SK-N-SH (cell line): ENCODE data around the gene ATG2B. TPM values are rescaled to one million over a fixed set of nuclear protein-coding genes. Genes with fewer than 3 reads are reported as not detected.

Experiments
- CTCF ChIA-PET: fragments of 300-600, 350-600 bp; formaldehyde crosslinking; extraction: SDS; loops from one replicate; lab custom pipeline; 2021; lab: Yijun Ruan, JAX
- POLR2A ChIA-PET: fragments of 350-600 bp; sonication (Branson Sonifier 250); formaldehyde crosslinking; extraction: SDS; loops from one replicate; lab custom pipeline; 2020; ENCODE audit warnings: antibody characterized with exemption, inconsistent platforms; lab: Yijun Ruan, JAX
- DNase-seq: peaks from one replicate; pipeline ENCODE4 v3.0.0; 2012
- H2AFZ ChIP-seq: fragments of 200-600 bp; sonication (generic); 2 replicates; pipeline ENCODE4 v1.8.1; 2016; ENCODE audit warnings: antibody characterized with exemption, mild to moderate bottlenecking, low read depth
- H3F3A ChIP-seq: fragments of 200-600 bp; sonication (generic); replicated peaks from 2 replicates; pipeline ENCODE3; 2016; ENCODE audit warnings: antibody characterized with exemption, mild to moderate bottlenecking; ENCODE audit not compliant: insufficient read depth
- H3K27ac ChIP-seq, 2 experiments: fragments of 200-500 bp in 1 of 2; fragments of 200-600 bp in 1 of 2; sonication (Bioruptor generic) in 1 of 2; sonication (generic), shearing (Covaris generic) in 1 of 2; 2 replicates each; pipeline versions ENCODE4 v1.5.1 to v1.6.1; 2014 to 2016; ENCODE audit warnings: low read depth in 2 of 2, inconsistent platforms in 1 of 2, low read length in 1 of 2, mild to moderate bottlenecking in 1 of 2, mixed read lengths in 1 of 2
- H3K27me3 ChIP-seq: fragments of 200-600 bp; sonication (generic), shearing (Covaris generic); 2 replicates; pipeline ENCODE4 v1.6.1; 2016; ENCODE audit warnings: mixed run types; ENCODE audit not compliant: insufficient read depth
- H3K36me3 ChIP-seq, 2 experiments: fragments of 200-500 bp in 1 of 2; fragments of 200-600 bp in 1 of 2; sonication (Bioruptor generic) in 1 of 2; sonication (generic) in 1 of 2; replicated peaks in 1 of 2; 2 replicates each; pipeline versions ENCODE3 to v1.5.1; 2014 to 2016; ENCODE audit warnings: low read length in 1 of 2, mild to moderate bottlenecking in 1 of 2; ENCODE audit not compliant: insufficient read depth in 2 of 2, control insufficient read depth in 1 of 2
- H3K4me1 ChIP-seq, 2 experiments: fragments of 200-500 bp in 1 of 2; fragments of 200-600 bp in 1 of 2; sonication (Bioruptor generic) in 1 of 2; sonication (generic), shearing (Covaris generic) in 1 of 2; 2 replicates each; pipeline versions ENCODE4 v1.5.1 to v1.6.1; 2014 to 2016; ENCODE audit warnings: low read depth in 1 of 2, low read length in 1 of 2, mixed run types in 1 of 2; ENCODE audit not compliant: insufficient read depth in 2 of 2, control insufficient read depth in 1 of 2
- H3K4me2 ChIP-seq: fragments of 200-600 bp; sonication (generic), shearing (Covaris generic); 2 replicates; pipeline ENCODE4 v1.6.1; 2017; ENCODE audit warnings: mixed run types
- H3K4me3 ChIP-seq, 2 experiments: fragments of 200-500 bp in 1 of 2; fragments of 200-600 bp in 1 of 2; sonication (Bioruptor generic) in 1 of 2; sonication (generic), shearing (Covaris generic) in 1 of 2; 2 replicates each; pipeline versions ENCODE4 v1.5.1 to v1.8.1; 2014 to 2016; ENCODE audit warnings: low read depth in 2 of 2, inconsistent platforms in 1 of 2, low read length in 1 of 2, mild to moderate bottlenecking in 1 of 2, mixed read lengths in 1 of 2, moderate library complexity in 1 of 2
- H3K79me2 ChIP-seq: fragments of 200-600 bp; sonication (generic); 2 replicates; pipeline ENCODE4 v1.8.1; 2017; ENCODE audit warnings: mild to moderate bottlenecking; ENCODE audit not compliant: insufficient read depth
- H3K9ac ChIP-seq: fragments of 200-600 bp; sonication (generic); 2 replicates; pipeline ENCODE4 v1.6.1; 2017; ENCODE audit warnings: mixed run types
- H3K9me2 ChIP-seq: fragments of 200-600 bp; sonication (generic); 2 replicates; pipeline ENCODE4 v1.6.1; 2017; ENCODE audit warnings: mixed run types
- H3K9me3 ChIP-seq: fragments of 200-600 bp; sonication (generic); 2 replicates; pipeline ENCODE4 v1.6.1; 2017; ENCODE audit warnings: mixed run types, mild to moderate bottlenecking, moderate library complexity
- H4K20me1 ChIP-seq: fragments of 200-600 bp; sonication (generic); 2 replicates; pipeline ENCODE4 v1.6.1; 2017; ENCODE audit warnings: mild to moderate bottlenecking, mixed run types; ENCODE audit not compliant: insufficient read depth
- CHD2 ChIP-seq: fragments of 150-350 bp; IDR thresholded peaks from 2 replicates; pipeline ENCODE4 v1.6.1; 2018; ENCODE audit warnings: low read length; ENCODE audit not compliant: partially characterized antibody
- EP300 ChIP-seq, 2 experiments: IDR thresholded peaks; 2 replicates each; pipeline versions ENCODE4 v1.4.0 to v1.6.1; 2012; ENCODE audit warnings: borderline replicate concordance in 1 of 2, low read depth in 1 of 2, low read length in 1 of 2
- EZH2phosphoT487 ChIP-seq: fragments of 200-600 bp; sonication (generic); IDR thresholded peaks from 2 replicates; pipeline ENCODE4 v1.6.1; 2017; ENCODE audit warnings: low read depth, mixed run types, mild to moderate bottlenecking, antibody characterized with exemption, moderate library complexity, borderline replicate concordance
- FOSL2 ChIP-seq: IDR thresholded peaks from 2 replicates; pipeline ENCODE4 v1.4.0; 2012; ENCODE audit warnings: low read depth, mild to moderate bottlenecking, moderate library complexity, borderline replicate concordance
- FOXJ3 ChIP-seq: sonication (generic); formaldehyde crosslinking; IDR thresholded peaks from 2 replicates; pipeline ENCODE4 v1.5.1; 2020; ENCODE audit warnings: mild to moderate bottlenecking, missing genetic modification reagents
- FOXM1 ChIP-seq: IDR thresholded peaks from 2 replicates; pipeline ENCODE4 v1.4.0; 2012; ENCODE audit warnings: low read depth, mild to moderate bottlenecking
- GABPA ChIP-seq: IDR thresholded peaks from 2 replicates; pipeline ENCODE4 v1.4.0; 2012; ENCODE audit warnings: low read depth, mild to moderate bottlenecking
- GATA2 ChIP-seq: sonication (generic); formaldehyde crosslinking; IDR thresholded peaks from 2 replicates; pipeline ENCODE4 v1.5.0; 2020; ENCODE audit warnings: mild to moderate bottlenecking, missing genetic modification reagents
- JUND ChIP-seq: IDR thresholded peaks from 2 replicates; pipeline ENCODE4 v1.4.0; 2012
- MEF2A ChIP-seq: IDR thresholded peaks from 2 replicates; pipeline ENCODE4 v1.4.0; 2012; ENCODE audit warnings: low read depth, borderline replicate concordance
- MXI1 ChIP-seq: IDR thresholded peaks from 2 replicates; pipeline ENCODE4 v1.6.1; 2012; ENCODE audit warnings: mild to moderate bottlenecking, low read depth, low read length, improper control_type of control experiment
- NFIC ChIP-seq: IDR thresholded peaks from 2 replicates; pipeline ENCODE4 v1.4.0; 2012; ENCODE audit warnings: borderline replicate concordance
- NRF1 ChIP-seq: IDR thresholded peaks from 2 replicates; pipeline ENCODE4 v1.6.1; 2012; ENCODE audit warnings: low read depth, mild to moderate bottlenecking, low read length
- POLR2AphosphoS5 ChIP-seq: IDR thresholded peaks from 2 replicates; pipeline ENCODE4 v1.6.1; 2012; ENCODE audit warnings: low read depth, low read length
- RAD21 ChIP-seq: IDR thresholded peaks from 2 replicates; pipeline ENCODE4 v1.6.1; 2012; ENCODE audit warnings: mild to moderate bottlenecking, low read length
- RCOR1 ChIP-seq: fragments of 150-350 bp; IDR thresholded peaks from 2 replicates; pipeline ENCODE4 v1.6.1; 2017; ENCODE audit warnings: antibody characterized with exemption, low read length
- RFX5 ChIP-seq: IDR thresholded peaks from 2 replicates; pipeline ENCODE4 v1.6.1; 2012; ENCODE audit warnings: mild to moderate bottlenecking, improper control_type of control experiment, low read length
- RXRA ChIP-seq: IDR thresholded peaks from 2 replicates; pipeline ENCODE4 v1.4.0; 2012; ENCODE audit warnings: low read depth, mild to moderate bottlenecking, borderline replicate concordance
- SIN3A ChIP-seq: IDR thresholded peaks from 2 replicates; pipeline ENCODE4 v1.6.1; 2012; ENCODE audit warnings: low read depth, mild to moderate bottlenecking, low read length, moderate library complexity, borderline replicate concordance
- SMC3 ChIP-seq: IDR thresholded peaks from 2 replicates; pipeline ENCODE4 v1.6.1; 2012; ENCODE audit warnings: low read depth, low read length, improper control_type of control experiment
- TAF1 ChIP-seq: IDR thresholded peaks from 2 replicates; pipeline ENCODE4 v1.6.1; 2012; ENCODE audit warnings: low read depth, mild to moderate bottlenecking, low read length, moderate library complexity, borderline replicate concordance
- TCF12 ChIP-seq: IDR thresholded peaks from 2 replicates; pipeline ENCODE4 v1.4.0; 2012
- TEAD4 ChIP-seq: IDR thresholded peaks from 2 replicates; pipeline ENCODE4 v1.4.0; 2012; ENCODE audit warnings: mild to moderate bottlenecking, borderline replicate concordance; ENCODE audit not compliant: insufficient read depth
- USF2 ChIP-seq: fragments of 150-350 bp; IDR thresholded peaks from 2 replicates; pipeline ENCODE4 v1.6.1; 2017; ENCODE audit warnings: antibody characterized with exemption, low read length, low read depth, borderline replicate concordance
- YY1 ChIP-seq: IDR thresholded peaks from 2 replicates; pipeline ENCODE4 v1.4.0; 2012; ENCODE audit warnings: low read depth, mild to moderate bottlenecking
- WGBS: methylation state at CpG from one replicate; pipeline ENCODE4 v1.1.6; 2017; ENCODE audit warnings: low lambda C conversion rate; 5-methylcytosine and 5-hydroxymethylcytosine counted together
- polyA plus RNA-seq, 3 experiments: library from polyadenylated mRNA; depleted of rRNA; stranded (reverse); fragments of >200 nt; gene quantifications; 2 replicates each; pipeline ENCODE4 v1.2.3, GENCODE V29; 2012
- TF ChIP-seq, protein P1 (sequence below): IDR thresholded peaks from 2 replicates; pipeline ENCODE4 v1.4.0; 2012; ENCODE audit warnings: low read depth, borderline replicate concordance
- TF ChIP-seq, protein P2 (sequence below): IDR thresholded peaks from 2 replicates; pipeline ENCODE4 v1.6.1; 2012; ENCODE audit warnings: mild to moderate bottlenecking, low read depth, low read length, moderate library complexity
- TF ChIP-seq, protein P3 (sequence below): fragments of 200-600 bp; sonication (generic); IDR thresholded peaks from 2 replicates; pipeline ENCODE4 v1.6.1; 2017; ENCODE audit warnings: antibody characterized with exemption, mild to moderate bottlenecking, moderate library complexity

The ATG2B gene
- polyA plus RNA-seq, 1 of the 3 experiments (the other 2 are of a cell fraction), result 5.8 TPM

DNA sequence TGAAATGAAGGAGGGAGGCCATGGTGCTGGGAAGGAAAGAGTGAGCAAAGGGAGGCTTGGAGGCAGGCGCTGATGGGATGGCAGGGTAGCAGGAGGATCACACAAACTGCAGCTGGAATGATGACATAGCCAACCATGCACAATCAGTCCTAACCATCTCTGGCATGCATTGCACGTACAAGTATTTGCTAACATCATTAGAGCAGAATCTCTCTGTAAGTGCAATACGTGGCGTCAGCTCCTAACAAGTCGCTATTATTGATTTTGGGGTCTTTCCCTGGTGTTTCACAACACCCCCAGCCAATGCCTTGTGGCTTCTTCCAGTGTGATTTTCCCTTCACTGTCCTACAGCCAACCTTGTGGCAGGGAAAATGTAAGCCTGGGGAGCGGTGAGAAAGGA is 88.6 kb downstream of the ATG2B start:
- Histone ChIP-seq H3K4me1 (peaks cover 21 to 28% of the 10 kb centered on the region in 2 experiments), H4K20me1 (no peaks in the 10 kb centered on the region), H3K4me3 (no peak overlapping the region), H3K27ac (peak overlapping the region; percentile 67 to 68), H3K36me3 (no peaks in the 10 kb centered on the region), H3F3A (peaks cover 14% of the 10 kb centered on the region), H3K27me3 (no peaks in the 10 kb centered on the region), H3K9me2 (no peaks in the 10 kb centered on the region), H3K4me2 (peak overlapping the region; percentile 53; the same call in 1 of the 2 replicates), H3K79me2 (no peaks in the 10 kb centered on the region), H2AFZ (peak overlapping the region; percentile 75; the same call in 1 of the 2 replicates), H3K9me3 (no peaks in the 10 kb centered on the region; the same call in 1 of the 2 replicates), H3K9ac (peak overlapping the region; percentile 26; the same call in 1 of the 2 replicates)
- CTCF ChIA-PET, result interaction anchor here (0.6 to 18.9 kb wide), 36 partner anchors 8 to 713 kb away, joined by 3 to 920 read pairs (median 6); partner anchors contain the start of gene BDKRB2
- DNase-seq, result peak; percentile 61
- POLR2A ChIA-PET, result interaction anchor here (0.5 to 2.7 kb wide), 6 partner anchors 12 to 184 kb away, joined by 3 to 8 read pairs (median 4); no protein-coding TSS in a partner anchor
- 42% methylated on average over 6 of the region's 6 CpGs for WGBS
- TF ChIP-seq SMC3 (no peak), SIN3A (no peak), POLR2AphosphoS5 (no peak), NRF1 (no peak), FOXJ3 (CRISPR knock-in tag) (no peak), RAD21 (peak; percentile 14; the same call in 1 of the 2 replicates), MXI1 (no peak), MEF2A (no peak), TCF12 (peak; percentile 71), RXRA (no peak), CHD2 (peak; percentile 33), RCOR1 (peak; percentile 76), FOXM1 (no peak), EZH2phosphoT487 (no peak), USF2 (no peak), TAF1 (no peak), RFX5 (no peak), GABPA (no peak), TEAD4 (peak; percentile 40; the same call in 1 of the 2 replicates), EP300 (IDR thresholded peaks at IDR 0.05; ENCODE audit: borderline replicate concordance in 1 of 2, low read depth in 1 of 2, low read length in 1 of 2) (peak; percentile 31 to 50; a peak in 2 of 4 replicates), GATA2 (CRISPR knock-in tag) (peak; percentile 77), YY1 (no peak), FOSL2 (no peak), JUND (no peak), NFIC (peak; percentile 55)
- TF ChIP-seq, protein P1, sequence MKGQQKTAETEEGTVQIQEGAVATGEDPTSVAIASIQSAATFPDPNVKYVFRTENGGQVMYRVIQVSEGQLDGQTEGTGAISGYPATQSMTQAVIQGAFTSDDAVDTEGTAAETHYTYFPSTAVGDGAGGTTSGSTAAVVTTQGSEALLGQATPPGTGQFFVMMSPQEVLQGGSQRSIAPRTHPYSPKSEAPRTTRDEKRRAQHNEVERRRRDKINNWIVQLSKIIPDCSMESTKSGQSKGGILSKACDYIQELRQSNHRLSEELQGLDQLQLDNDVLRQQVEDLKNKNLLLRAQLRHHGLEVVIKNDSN, result no peak
- TF ChIP-seq, protein P2, sequence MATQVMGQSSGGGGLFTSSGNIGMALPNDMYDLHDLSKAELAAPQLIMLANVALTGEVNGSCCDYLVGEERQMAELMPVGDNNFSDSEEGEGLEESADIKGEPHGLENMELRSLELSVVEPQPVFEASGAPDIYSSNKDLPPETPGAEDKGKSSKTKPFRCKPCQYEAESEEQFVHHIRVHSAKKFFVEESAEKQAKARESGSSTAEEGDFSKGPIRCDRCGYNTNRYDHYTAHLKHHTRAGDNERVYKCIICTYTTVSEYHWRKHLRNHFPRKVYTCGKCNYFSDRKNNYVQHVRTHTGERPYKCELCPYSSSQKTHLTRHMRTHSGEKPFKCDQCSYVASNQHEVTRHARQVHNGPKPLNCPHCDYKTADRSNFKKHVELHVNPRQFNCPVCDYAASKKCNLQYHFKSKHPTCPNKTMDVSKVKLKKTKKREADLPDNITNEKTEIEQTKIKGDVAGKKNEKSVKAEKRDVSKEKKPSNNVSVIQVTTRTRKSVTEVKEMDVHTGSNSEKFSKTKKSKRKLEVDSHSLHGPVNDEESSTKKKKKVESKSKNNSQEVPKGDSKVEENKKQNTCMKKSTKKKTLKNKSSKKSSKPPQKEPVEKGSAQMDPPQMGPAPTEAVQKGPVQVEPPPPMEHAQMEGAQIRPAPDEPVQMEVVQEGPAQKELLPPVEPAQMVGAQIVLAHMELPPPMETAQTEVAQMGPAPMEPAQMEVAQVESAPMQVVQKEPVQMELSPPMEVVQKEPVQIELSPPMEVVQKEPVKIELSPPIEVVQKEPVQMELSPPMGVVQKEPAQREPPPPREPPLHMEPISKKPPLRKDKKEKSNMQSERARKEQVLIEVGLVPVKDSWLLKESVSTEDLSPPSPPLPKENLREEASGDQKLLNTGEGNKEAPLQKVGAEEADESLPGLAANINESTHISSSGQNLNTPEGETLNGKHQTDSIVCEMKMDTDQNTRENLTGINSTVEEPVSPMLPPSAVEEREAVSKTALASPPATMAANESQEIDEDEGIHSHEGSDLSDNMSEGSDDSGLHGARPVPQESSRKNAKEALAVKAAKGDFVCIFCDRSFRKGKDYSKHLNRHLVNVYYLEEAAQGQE, result no peak
- TF ChIP-seq, protein P3, sequence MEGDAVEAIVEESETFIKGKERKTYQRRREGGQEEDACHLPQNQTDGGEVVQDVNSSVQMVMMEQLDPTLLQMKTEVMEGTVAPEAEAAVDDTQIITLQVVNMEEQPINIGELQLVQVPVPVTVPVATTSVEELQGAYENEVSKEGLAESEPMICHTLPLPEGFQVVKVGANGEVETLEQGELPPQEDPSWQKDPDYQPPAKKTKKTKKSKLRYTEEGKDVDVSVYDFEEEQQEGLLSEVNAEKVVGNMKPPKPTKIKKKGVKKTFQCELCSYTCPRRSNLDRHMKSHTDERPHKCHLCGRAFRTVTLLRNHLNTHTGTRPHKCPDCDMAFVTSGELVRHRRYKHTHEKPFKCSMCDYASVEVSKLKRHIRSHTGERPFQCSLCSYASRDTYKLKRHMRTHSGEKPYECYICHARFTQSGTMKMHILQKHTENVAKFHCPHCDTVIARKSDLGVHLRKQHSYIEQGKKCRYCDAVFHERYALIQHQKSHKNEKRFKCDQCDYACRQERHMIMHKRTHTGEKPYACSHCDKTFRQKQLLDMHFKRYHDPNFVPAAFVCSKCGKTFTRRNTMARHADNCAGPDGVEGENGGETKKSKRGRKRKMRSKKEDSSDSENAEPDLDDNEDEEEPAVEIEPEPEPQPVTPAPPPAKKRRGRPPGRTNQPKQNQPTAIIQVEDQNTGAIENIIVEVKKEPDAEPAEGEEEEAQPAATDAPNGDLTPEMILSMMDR, result no peak
